Body of pancreas (tissue), 4 donors: ENCODE measurements around the gene DNAJB14. TPM values are rescaled to one million over a fixed set of nuclear protein-coding genes. Genes with fewer than 3 reads are reported as not detected.

Experiments used
- ATAC-seq: fragments of 150-250 bp; one replicate; pipeline ENCODE4 v1.9.1; 2016
- DNase-seq, 4 donors: peaks; one replicate each; pipeline ENCODE4 v3.0.0-alpha.2; 2019
- H3K27ac ChIP-seq, 4 donors: fragments of 200-600 bp; sonication (generic); 1 replicate in 3 of 4; 2 replicates in 1 of 4; pipeline versions ENCODE4 v1.5.1 to v1.6.1; 2016 to 2019; ENCODE audit warnings: mild to moderate bottlenecking in 1 of 4, mixed read lengths in 1 of 4, moderate library complexity in 1 of 4
- H3K27me3 ChIP-seq, 2 donors: fragments of 200-600 bp; sonication (generic); one replicate each; pipeline ENCODE4 v1.6.0; 2016; ENCODE audit warnings: mild to moderate bottlenecking in 1 of 2
- H3K36me3 ChIP-seq, 2 donors: fragments of 200-600 bp; sonication (generic); replicated peaks in 1 of 2; 2 replicates each; pipeline ENCODE4 v1.5.1; 2016; ENCODE audit warnings: low read depth in 2 of 2; ENCODE audit not compliant: insufficient read depth in 1 of 2
- H3K4me1 ChIP-seq: fragments of 200-600 bp; sonication (generic); one replicate; pipeline ENCODE4 v1.6.0; 2016
- H3K4me3 ChIP-seq, 2 donors: fragments of 200-600 bp; sonication (generic); 1 replicate in 1 of 2; 2 replicates in 1 of 2; pipeline ENCODE4 v1.5.1; 2016 to 2019
- H3K9me3 ChIP-seq, 3 donors: fragments of 200-600 bp; sonication (generic); 1 replicate in 2 of 3; 2 replicates in 1 of 3; pipeline ENCODE4 v1.5.1; 2016
- POLR2A ChIP-seq, 3 donors: fragments of 450-650 bp; IDR thresholded peaks; one replicate each; pipeline ENCODE4 v1.6.1; 2016; ENCODE audit warnings: antibody characterized with exemption in 3 of 3, mild to moderate bottlenecking in 2 of 3
- WGBS, 2 donors: methylation state at CpG; one replicate each; pipeline ENCODE4 v1.1.5; 2017; 5-methylcytosine and 5-hydroxymethylcytosine counted together
- intact Hi-C: fragments of 100-400 bp; cut with DNase I; formaldehyde crosslinking; loops from one replicate; pipeline ENCODE4 v1.15.1; 2023
- total RNA-seq, 2 donors: library from RNA; depleted of rRNA; stranded (reverse); fragments of >200 nt; gene quantifications; one replicate each; pipeline ENCODE4 v1.1.0, GENCODE V29; 2016
- TF ChIP-seq, protein P1 (sequence below), 7 experiments: fragments of 450-650 bp in 4 of 7; fragments of 200-600 bp in 3 of 7; sonication (generic) in 3 of 7; IDR thresholded peaks; one replicate each; pipeline ENCODE4 v1.5.1; 2016 to 2019; ENCODE audit warnings: antibody characterized with exemption in 7 of 7

The DNAJB14 gene
- total RNA-seq, 2 donors from 2014 or later: 20.8 to 30.7 TPM

DNA sequence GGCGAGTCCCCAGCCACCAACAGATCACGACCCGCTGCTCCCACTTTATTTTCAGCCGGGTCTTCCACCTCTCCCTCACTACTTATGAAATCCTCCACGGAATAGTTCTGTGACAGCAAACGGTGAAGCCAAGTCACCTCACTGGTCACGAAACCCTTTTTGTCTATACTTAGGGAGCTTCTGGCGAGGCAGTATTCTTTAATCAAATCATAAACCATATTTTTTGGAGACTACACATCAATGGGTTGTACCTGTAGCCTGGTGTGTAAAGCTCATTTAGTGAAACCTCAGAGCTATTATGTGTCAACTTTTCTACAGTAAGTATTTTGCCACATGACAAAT lies 4.5 kb upstream of the DNAJB14 start:
- 0 to 1% methylated on average over 8 of the region's 8 CpGs for WGBS, 2 donors
- H3K27ac ChIP-seq: peak overlapping the region; percentile 71 to 95 (median 92)
- H3K4me3 ChIP-seq: peak overlapping the region; percentile 39 to 53
- DNase-seq (no peak), ATAC-seq (no peak)
- peaks cover 17% of the 10 kb centered on the region for H3K4me1 ChIP-seq
- intact Hi-C loops: no loop called here
- H3K9me3 ChIP-seq: no peaks in the 10 kb centered on the region
- H3K36me3 ChIP-seq: no peaks in the 10 kb centered on the region
- H3K27me3 ChIP-seq: no peaks in the 10 kb centered on the region
- no peak for TF ChIP-seq POLR2A (IDR thresholded peaks at IDR 0.05)
- TF ChIP-seq, protein P1, sequence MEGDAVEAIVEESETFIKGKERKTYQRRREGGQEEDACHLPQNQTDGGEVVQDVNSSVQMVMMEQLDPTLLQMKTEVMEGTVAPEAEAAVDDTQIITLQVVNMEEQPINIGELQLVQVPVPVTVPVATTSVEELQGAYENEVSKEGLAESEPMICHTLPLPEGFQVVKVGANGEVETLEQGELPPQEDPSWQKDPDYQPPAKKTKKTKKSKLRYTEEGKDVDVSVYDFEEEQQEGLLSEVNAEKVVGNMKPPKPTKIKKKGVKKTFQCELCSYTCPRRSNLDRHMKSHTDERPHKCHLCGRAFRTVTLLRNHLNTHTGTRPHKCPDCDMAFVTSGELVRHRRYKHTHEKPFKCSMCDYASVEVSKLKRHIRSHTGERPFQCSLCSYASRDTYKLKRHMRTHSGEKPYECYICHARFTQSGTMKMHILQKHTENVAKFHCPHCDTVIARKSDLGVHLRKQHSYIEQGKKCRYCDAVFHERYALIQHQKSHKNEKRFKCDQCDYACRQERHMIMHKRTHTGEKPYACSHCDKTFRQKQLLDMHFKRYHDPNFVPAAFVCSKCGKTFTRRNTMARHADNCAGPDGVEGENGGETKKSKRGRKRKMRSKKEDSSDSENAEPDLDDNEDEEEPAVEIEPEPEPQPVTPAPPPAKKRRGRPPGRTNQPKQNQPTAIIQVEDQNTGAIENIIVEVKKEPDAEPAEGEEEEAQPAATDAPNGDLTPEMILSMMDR (IDR thresholded peaks at IDR 0.05): no peak

DNA sequence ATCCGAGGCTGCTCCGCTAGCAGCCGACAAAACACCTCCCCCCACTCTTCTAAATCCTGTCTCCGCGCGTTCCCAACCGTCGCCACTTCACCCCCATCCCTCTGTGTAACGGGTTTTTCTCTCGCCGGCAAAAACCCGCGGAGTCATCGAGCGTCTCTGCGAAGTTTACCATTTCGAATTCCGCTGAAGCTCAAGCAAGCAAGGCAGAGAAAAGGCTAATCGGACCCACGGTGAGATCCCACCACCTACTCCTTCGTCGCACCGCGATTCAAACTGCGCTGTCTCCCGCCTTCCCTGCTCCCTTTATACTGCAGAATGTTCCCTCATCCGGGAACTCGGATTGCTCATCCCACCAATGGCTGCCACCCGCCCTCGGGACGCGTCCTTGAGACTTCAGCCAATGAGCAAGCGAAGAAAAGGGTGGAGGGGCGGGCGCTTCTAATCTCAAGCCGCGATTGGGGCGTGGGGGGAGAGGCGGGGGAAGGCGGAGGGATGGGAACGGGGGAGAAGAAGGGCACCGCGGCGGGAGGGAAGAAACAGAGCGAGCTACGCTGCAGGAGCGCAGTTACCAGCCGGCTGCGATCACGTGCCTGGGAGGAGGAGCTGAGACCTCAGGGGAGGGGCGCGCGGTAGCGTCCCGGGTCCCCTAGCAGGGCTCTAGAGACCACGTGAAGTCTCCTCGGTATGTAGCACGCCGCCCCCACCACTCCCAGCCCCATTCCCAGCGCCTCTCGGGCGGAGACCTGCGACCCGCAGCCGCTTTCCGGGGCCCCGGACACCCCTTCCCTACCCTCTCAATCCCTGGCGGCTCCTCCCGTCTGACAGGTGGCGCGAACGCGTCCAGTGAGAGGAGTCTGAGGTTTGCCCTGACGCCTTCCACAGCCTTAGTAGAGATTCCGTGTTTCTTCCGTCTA lies 3.8 kb upstream of the DNAJB14 start, which contains the start of gene H2AZ1:
Gene H2AZ1, minus strand, starts transcription at position 277 of the 914 bp plus-strand sequence. Its CDS starts 105 bp downstream, at position 172.
- TF ChIP-seq, protein P1 (IDR thresholded peaks at IDR 0.05): peak in 1 of 7 experiments; percentile 5
- peak; percentile 94 to 99 (median 99) for TF ChIP-seq POLR2A (IDR thresholded peaks at IDR 0.05)

DNA sequence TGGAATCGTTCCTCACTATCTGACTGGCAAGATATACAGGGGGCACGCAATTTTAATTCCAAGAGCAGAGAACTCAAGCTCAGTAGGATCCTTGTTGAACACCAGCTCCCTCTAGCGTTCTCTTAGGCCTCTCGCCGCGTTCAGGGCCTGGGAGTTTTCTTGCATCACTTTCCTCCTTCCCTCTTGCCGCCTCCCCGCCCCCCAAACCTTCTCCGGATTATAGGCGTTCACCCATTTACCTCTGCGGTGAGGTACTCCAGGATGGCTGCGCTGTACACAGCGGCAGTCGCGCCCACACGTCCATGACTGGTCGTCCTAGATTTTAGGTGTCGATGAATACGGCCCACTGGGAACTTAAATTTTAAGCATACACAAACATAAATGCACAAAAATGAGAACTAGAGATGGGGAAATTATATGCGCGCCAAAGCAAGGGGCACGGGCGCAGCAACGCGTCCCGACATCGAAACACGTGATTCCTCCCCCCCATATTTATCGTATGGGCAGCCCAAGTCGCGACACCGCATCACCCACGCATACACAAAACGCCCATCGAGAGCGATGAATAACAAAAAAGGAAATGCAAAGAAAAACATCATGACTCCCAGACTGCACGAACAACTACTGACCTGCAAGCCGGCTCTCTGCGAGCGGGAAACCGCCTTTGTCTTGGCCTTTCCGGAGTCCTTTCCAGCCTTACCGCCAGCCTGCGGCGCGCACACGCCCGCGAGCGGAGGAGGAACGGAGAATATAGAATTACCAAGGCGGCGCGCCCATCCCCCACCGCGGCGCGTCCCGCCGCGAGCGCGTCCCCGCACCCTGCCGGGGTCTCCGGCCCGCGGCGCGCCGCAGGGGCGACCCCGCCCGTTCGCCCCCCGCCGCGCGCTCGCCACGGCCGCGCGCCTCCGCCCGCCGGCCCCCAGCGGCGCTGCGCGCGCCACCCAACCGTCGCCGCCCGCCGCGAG lies 2.9 kb upstream of the DNAJB14 start:
- no peaks in the 10 kb centered on the region for H3K27me3 ChIP-seq
- intact Hi-C loops: no loop called here
- no peaks in the 10 kb centered on the region for H3K36me3 ChIP-seq
- H3K9me3 ChIP-seq: no peaks in the 10 kb centered on the region
- H3K4me3 ChIP-seq: peak overlapping the region; percentile 43 to 54
- peak in 2 of 3 donors; percentile 52 to 59 for TF ChIP-seq POLR2A (IDR thresholded peaks at IDR 0.05)
- TF ChIP-seq, protein P1 (IDR thresholded peaks at IDR 0.05): peak; percentile 79 to 96 (median 91)
- peak overlapping the region; percentile 76 to 95 (median 92) for H3K27ac ChIP-seq
- 0% methylated on average over 38 to 94 of the region's 98 CpGs for WGBS, 2 donors
- peaks cover 30% of the 10 kb centered on the region for H3K4me1 ChIP-seq
- peak; percentile 88 to 92 (median 89) for DNase-seq
- peak; percentile 61 for ATAC-seq

More for the DNA sequence above, 3.8 kb upstream of the DNAJB14 start, which contains the start of gene H2AZ1:
- peak within 1 kb of the TSS; percentile 76 to 95 (median 92) for H3K27ac ChIP-seq
- H3K27me3 ChIP-seq: no peaks in the 10 kb centered on the region
- H3K9me3 ChIP-seq: no peaks in the 10 kb centered on the region
- WGBS, 2 donors: 1% methylated on average over 71 to 76 of the region's 76 CpGs
- peaks cover 20% of the 10 kb centered on the region for H3K4me1 ChIP-seq
- H3K36me3 ChIP-seq: no peaks in the 10 kb centered on the region
- H3K4me3 ChIP-seq: peak within 1 kb of the TSS; percentile 53 to 54
- intact Hi-C loops: no loop called here
- ATAC-seq: peak; percentile 87
- peak; percentile 99 for DNase-seq

DNA sequence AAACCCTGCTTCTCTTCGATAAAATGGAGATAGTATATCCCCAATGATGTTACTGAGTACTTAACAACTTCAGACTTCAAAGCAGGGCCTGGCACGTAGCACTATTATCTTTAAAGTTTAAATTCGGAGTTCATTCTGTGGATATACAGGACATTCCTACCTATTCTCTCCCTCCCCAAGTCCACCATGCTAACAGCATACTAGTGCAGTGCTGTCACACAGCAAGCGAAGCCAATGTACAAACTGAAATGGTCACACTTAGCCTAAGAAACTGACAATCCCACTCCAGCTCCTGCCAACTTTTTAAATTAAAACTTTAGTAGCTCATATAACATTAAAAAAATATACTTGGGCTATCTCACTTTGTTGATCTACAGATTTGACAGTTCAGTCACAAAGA lies 1.2 kb upstream of the DNAJB14 start:
- ATAC-seq: no peak
- peaks cover 32% of the 10 kb centered on the region for H3K4me1 ChIP-seq
- intact Hi-C loops: no loop called here

More for the DNA sequence above, 1.2 kb upstream of the DNAJB14 start:
- Histone ChIP-seq H3K27ac (peak overlapping the region; percentile 58 to 95 (median 89)), H3K36me3 (no peaks in the 10 kb centered on the region), H3K4me3 (no peak overlapping the region), H3K9me3 (no peaks in the 10 kb centered on the region), H3K27me3 (no peaks in the 10 kb centered on the region)
- WGBS, 2 donors: 56 to 71% methylated on average over 4 of the region's 4 CpGs
- TF ChIP-seq POLR2A (IDR thresholded peaks at IDR 0.05): no peak
- TF ChIP-seq, protein P1 (IDR thresholded peaks at IDR 0.05): no peak
- DNase-seq: no peak
